GM21576 (cell line): ENCODE results near the gene PLEKHG5.
"Not testable (repeated sequence)": the region's sequence is repeated elsewhere in the genome, so short reads cannot be mapped to it uniquely, and the experiment has no call there.

Experiments used
- ATAC-seq: cut with Tn5 transposase; IDR thresholded peaks from one replicate; pipeline ENCODE4 v1.9.1; 2021; ENCODE audit warnings: mild to moderate bottlenecking, moderate library complexity; ENCODE audit not compliant: unreplicated experiment

Gene PLEKHG5

DNA sequence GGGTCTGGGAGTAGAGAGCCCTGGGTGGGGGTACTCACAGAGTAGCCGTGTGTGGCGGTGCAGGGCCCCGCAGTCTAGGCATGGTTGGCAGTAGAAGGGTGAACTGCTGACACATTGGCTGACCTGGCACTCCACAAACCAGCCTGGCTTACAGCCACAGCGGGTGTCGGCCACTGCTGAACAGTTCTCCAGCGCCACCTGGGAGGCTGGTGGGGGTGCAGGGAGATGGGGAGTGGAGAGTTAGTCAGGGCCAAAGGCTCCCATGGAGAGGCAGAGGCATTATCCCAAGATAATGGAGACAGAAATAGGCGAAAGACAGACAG is 27.0 kb downstream of the PLEKHG5 start:
- no peak for ATAC-seq

DNA sequence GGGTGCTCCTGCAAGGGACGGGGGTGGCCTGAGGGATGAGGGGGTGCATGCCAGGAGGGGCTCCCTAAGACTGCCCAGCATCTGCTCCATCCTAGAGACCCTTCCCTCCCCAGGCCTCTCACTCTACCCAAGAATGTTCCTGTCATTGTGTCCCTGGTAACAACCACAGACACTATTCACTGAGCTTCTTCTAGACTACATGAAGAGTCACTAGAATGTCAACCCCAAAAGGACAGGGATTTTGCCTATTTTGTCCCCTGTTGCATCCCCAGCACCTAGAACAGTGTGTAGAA is 28.4 kb downstream of the PLEKHG5 start:
- ATAC-seq = no peak

DNA sequence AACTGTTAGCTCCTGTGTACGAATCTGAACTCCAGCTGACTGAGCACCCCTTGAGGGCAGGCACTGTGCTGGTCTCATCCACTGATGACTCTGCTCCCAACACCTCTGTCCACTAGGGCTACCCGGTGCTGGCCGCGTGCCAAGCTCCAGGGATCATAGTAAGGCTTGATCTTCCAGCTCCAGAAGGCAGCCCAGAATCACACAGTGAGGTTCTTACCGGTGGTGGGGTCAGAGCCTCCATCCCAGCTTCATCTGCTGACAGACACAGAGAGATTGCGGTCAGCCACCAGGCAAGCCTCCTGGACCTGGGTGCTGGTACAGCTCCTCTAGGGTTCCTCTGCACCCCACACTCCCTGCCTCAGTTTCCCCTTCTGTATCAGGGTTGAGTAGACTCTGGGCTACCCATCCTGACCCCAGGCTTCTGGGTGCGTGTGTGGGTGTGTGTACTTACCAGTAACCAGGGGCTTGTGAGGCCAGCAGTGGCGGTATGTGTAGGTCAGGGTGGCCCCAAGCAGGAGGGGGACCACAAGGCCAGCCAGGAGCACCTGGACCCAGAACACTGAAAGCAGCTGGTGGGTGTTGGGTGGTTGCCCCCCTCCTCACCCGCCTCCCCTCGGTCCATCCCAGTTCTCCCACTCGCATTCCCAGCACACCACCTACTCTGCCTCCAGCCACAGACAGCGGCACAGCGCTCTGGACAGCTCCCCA is 28.9 kb downstream of the PLEKHG5 start:
- ATAC-seq = no peak

- ATAC-seq = no peak
These were observed 29.7 kb downstream of the PLEKHG5 start for GRCh38 chr1:6461538-6462411.

DNA sequence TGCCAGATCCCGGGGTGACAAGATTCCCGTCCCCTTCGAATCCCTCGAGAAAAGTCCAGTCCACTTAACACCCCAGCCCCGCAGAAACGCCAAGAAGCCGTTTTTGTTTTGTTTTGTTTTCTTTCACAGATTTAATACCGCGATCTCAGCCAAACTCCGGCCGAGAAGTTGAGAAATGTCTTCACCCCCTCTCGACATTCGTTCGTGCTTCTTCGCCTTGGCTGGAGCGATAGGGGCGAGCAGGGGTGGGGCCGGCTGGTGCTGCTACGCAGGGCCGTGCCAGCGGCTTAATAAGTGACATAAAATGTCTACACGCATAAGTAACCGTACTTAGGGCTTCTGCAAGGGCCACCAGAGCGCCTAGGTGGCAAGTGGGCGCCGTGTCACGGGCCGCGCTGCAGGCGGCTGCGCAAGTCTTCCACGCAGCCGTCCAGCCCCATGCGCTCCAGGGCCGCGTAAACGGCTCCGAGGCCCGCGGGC is 30.4 kb downstream of the PLEKHG5 start:
- no peak for ATAC-seq

GRCh38 chr1:6460301-6461050 is 31.0 kb downstream of the PLEKHG5 start:
- no peak for ATAC-seq

DNA sequence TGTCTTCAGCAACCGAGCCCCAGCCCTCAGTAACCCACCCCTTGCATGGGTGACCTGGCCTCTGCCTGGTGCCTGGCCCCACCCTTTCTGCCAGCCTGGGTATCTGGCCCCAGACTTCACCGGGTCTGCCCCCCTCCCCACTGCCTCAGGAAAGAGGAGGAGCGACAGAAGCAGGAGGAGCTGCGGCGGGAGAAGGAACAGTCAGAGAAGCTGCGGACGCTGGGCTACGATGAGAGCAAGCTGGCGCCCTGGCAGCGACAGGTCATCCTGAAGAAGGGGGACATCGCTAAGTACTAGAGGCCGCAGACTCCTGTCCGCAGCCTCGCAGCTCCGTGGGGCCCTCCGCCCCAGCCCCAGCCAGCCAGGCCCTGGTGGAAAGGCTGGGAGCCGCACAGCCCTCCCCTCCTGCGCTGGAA is 31.6 kb downstream of the PLEKHG5 start:
- ATAC-seq = no peak

- ATAC-seq = no peak
These were observed 34.5 kb downstream of the PLEKHG5 start for GRCh38 chr1:6456800-6457466.

DNA sequence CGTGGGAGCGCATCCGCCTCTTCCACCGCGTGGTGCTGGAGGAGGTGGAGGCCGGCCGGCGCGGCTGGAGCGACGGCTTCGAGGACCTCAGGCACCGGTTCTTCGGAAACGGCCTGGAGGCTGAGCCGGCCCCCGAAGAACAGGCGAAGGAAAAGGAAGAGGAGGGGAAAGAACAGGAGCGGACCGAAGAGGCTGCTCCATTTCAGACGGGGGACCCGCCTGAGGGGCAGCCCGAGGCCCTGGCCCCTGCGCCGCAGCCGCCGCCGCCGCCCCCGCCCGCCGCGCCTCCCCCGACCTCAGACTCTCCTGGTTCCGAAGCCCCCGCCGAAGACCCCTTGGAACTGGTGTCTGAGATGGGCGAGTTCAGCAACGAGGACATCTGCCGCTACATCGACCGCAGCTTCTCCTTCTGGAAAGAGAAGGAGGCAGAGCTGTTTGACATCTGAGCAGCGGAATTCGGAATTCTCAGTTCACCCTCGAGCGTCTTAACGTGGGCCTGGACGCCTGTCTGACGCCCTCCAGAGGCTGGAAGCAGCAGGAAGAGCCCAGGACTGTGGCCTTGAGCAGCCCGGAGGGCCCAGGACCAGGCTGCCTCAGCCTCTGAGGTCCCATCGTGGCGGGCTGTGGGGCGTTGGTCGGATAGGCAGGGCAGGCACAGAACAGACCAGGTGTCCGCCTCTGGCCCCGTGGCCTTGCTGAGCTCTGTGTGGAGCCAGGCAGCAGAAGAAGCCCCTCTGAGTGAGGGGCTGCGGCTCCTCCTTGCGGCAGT is 35.5 kb downstream of the PLEKHG5 start:
- ATAC-seq = not testable (repeated sequence)

DNA sequence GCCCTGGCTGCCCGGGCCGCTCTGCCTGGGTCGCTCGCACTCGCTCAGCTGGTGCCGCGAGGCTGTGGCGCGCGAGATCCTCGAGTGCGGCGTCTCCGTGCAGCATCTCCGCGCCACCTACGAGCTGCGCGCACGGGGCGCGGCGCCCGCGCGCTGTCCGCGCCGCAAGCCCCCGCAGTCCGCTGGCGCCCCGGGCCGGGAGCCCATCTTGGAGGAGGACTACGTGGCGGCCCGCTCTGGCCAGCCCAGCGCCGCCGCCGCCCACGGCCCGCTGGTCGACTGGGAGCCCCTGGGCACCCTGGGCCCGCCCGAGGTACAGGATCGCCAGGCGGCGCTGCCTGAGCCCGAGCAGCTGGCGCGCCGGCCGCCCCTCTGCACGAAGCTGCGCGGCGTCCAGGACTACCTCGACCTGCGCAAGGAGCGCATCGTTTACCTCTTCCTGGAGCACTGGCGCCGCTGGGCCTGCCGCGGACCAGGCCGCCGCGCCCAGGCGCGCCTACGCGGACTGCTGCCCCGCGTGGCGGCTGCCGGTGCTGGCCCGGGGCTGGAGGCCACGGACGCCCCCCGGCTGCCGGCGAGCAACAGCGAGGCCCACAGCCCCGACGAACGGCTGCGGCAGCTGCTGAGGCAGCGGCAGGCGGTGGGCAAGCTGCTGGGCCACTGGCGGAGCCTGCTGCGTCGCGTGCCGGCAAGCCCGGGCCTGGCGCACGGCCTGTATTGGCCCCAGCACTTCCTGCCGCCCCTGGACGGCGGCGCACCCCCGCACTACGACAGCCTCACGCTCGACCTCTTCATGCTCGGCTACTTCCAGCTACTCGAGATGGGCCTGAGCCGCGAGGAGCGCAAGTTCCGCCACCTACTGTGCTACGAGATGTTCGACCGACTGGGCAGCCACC is 36.4 kb downstream of the PLEKHG5 start:
- no peak for ATAC-seq

DNA sequence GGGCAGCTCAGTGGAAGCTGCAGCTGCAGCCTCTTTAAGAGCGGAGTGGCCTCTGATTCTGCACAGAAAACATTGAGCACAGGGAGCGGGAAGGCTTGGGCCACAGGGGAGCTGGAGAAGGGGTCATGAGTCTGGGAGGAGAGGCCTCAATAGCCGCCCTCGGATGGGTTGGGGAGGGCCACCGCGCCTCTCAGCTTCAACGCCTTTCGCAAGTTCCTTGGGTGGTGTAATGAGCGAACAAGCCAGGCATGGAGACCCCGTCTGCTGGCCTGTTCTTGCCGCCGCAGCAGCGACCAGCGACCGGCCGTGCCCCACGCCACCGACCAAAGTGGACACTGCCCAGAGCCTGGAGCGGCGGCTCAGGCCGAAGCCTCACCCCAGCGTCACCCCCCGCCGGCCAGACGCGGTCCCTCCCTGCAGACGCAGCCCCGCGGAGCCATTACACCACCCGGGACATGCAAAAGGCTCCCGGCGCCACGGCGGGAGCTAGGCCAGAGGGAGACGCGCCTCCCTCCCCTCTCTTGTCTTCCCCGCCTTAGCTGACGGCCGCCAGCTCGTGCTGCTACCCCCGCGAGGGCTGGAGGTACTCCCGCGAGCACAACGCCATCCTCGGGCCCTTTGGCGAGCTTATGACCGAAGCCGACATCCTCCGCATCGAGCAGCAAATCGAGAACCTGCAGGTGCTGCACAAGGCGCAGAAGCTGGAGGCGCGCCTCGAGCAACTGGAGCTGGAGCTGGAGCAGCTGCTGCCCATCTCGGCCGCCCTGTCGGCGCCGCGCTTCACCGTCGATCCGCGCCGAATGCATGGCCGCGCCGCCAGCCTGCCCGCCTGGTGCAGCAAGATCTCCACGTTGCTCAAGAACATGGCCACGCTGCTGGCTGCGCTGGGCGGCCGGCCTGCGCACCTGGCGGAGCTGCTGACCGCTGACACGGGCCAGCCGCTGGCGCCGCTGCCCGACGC is 37.3 kb downstream of the PLEKHG5 start:
- not testable (repeated sequence) for ATAC-seq

DNA sequence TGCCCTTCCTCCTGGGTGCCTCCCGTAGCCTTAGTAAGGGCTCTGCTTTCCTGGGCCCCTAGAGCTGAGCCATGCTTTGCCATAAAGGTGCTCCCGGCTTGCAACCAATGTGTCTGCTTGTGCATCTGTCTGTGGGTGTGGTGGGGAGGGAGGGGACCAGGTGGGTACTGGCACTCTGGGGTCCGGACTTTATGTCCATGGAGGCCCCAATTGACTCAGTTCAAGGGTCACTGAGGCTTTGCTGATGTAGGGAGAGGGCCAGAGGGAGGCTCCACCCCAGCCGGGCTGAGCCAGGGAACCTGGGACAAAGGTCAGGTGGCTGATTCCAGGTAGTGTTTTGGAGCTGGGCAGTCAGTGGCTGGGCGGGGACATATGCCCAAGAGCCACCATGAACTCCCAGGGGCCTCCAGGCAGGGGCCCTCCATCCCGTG is 40.5 kb downstream of the PLEKHG5 start:
- no peak for ATAC-seq

GRCh38 chr1:6450486-6450885 is 41.0 kb downstream of the PLEKHG5 start:
- not testable (repeated sequence) for ATAC-seq

DNA sequence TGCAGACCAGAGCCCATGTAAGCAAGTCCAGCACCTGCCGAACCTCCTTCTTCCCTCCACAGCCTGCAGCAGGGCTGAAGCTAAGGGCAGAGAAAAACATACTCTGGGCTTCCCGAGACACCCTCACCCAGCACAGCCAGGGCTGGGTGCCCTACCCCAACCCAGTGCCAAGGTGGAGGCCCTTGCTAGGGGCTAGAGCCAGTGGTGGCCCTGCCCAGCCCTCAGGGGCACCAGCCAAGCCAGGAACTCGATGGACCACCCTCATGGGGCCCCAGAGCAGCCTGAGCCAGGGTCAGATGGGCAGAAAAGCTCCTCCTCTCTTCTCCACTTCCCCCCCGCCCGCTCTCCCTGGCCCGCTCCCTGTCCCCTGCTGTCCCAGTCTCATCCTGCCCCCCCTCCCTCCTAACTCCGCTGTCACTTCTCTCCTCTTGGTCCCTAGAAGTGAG is 41.4 kb downstream of the PLEKHG5 start:
- no peak for ATAC-seq

DNA sequence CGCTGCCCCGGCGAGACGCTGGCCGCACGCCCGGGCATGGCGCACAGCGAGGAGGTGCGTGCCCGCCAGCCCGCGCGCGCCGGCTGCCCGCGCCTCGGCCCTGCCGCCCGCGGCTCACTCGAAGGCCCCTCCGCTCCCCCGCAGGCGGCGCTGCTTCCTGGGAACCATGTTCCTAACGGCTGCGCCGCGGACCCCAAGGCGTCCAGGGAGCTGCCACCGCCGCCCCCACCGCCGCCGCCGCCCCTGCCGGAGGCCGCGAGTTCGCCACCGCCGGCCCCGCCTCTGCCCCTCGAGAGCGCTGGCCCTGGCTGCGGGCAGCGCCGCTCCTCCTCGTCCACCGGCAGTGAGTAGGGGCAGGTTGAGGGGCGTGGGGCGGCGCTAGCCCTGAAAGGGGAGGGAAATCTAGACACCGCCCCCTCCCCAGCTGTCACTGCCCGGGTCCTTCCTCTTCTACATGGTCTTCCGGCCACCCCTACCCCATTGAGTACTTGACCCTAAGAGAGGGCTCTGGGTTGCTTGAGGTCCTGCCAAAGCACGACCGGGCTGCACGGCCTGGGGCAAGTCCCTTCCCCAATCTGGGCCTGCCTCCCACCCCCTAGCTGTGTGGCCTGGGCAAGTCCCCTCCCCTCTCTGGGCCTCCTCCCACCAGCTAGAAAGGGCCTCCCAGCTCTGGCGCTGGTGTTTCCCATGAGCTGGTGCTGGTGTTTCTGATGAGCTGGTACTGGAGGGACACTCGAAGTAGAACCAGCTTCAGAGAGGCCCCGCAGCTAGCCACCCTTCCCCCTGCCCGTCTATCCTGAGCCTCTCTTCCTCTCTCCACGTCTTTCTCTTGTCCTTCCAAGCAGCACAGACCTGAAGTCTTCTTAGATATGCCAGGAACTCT is 42.5 kb downstream of the PLEKHG5 start:
- ATAC-seq = no peak

- no peak for ATAC-seq
These were observed 43.4 kb downstream of the PLEKHG5 start for GRCh38 chr1:6447818-6448748.
